T-helper 2 cell treated with Interferon-gamma antibody and Interleukin-4, amounts not matched to agents 100 ng/mL and 5 ng/mL, for 36 hours (primary cell): ENCODE data around the gene HOMER2. TPM values are rescaled to one million over a fixed set of nuclear protein-coding genes. Genes with fewer than 3 reads are reported as not detected.
"Not testable (repeated sequence)": the region's sequence is repeated elsewhere in the genome, so short reads cannot be mapped to it uniquely, and the experiment has no call there.

Experiments
- intact Hi-C: fragments of 100-400 bp; cut with micrococcal nuclease; formaldehyde crosslinking; loops from one replicate; pipeline ENCODE4 v1.15.1; 2023
- total RNA-seq: library from RNA; stranded (reverse); gene quantifications from 2 replicates; pipeline ENCODE4 v1.2.3, GENCODE V29; 2022

Gene HOMER2
- 38.1 and 42.1 TPM in 2 replicates for total RNA-seq

- intact Hi-C loops, result loop anchor here (1.0 to 5.0 kb wide), 2 partner anchors 34 to 140 kb away; partner anchors contain the start of gene RAMAC
Measured at GRCh38 chr15:82952158-82953081, at the start of gene HOMER2. TSS of gene HOMER2 (minus strand) at chr15:82952720. CDS start at chr15:82952535, 185 bp downstream.

- intact Hi-C loops, result not testable (repeated sequence)
Measured at GRCh38 chr15:83000672-83001031, 48.1 kb upstream of the HOMER2 start.

GRCh38 chr15:82999905-83000671, 47.6 kb upstream of the HOMER2 start:
- intact Hi-C loops, result no loop called here

DNA sequence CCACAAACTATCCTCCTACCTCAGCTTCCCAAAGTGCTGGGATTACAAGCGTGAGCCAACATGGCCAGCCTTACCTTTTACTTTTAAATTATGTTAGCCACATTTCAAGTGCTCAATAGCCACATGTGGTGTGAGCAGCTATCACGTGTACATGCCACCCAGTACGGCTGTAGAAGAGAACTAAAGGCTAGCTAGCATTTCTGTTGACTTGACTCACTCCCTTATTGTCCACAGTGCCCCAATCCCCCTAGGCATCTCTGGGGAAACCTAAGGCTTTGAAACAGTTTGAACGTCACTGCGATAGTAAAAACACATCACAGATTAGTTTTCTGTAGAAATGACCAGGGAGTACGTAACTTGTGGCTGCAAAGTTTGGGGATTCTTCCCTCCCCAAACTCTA, 46.9 kb upstream of the HOMER2 start:
- intact Hi-C loops, result no loop called here

GRCh38 chr15:82995938-82996337, 43.4 kb upstream of the HOMER2 start:
- intact Hi-C loops, result no loop called here

DNA sequence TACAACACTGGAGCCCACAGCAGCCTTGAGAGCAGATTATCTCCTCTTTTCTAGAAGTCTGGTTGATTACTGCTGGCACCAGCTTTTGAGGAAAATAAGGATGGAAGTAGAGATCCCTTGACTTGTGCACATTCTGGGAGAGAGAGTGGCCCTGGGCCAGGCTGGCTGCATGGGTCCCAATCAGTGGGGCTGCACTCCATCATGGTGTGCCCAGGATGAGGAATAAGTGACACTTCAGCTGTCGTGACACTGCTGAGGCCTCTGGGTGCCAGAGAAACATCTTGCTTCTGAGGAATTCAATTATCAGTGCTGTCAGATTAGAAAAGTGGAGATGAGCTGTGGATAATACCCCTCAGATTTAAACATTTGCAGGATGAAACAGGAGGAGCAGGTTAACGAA, 42.6 kb upstream of the HOMER2 start:
- intact Hi-C loops, result no loop called here

- intact Hi-C loops, result no loop called here
Measured at GRCh38 chr15:82993144-82993543, 40.6 kb upstream of the HOMER2 start.

- intact Hi-C loops, result no loop called here
Measured at GRCh38 chr15:82992436-82992998, 40.0 kb upstream of the HOMER2 start.

DNA sequence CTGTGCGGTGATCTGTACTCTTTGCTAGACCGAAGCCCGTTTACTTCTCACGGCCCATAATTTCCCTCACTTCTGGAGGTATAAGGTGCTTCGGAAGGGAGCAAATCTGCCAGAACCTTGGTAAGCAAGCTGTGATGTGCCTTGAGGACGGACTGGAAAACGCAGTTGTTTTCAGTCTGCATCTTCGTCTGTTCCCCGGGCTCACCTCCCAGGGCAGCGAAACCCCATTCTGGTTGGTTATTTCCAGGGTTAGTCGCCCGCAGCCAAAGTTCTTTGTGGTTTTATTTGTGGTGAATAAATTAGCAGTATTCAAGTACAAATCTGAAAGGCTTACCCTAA, 33.9 kb upstream of the HOMER2 start:
- intact Hi-C loops, result loop anchor here (1.0 to 10.0 kb wide), 7 partner anchors 20 to 942 kb away; partner anchors contain the start of genes C15orf40, HOMER2 and MEX3B

DNA sequence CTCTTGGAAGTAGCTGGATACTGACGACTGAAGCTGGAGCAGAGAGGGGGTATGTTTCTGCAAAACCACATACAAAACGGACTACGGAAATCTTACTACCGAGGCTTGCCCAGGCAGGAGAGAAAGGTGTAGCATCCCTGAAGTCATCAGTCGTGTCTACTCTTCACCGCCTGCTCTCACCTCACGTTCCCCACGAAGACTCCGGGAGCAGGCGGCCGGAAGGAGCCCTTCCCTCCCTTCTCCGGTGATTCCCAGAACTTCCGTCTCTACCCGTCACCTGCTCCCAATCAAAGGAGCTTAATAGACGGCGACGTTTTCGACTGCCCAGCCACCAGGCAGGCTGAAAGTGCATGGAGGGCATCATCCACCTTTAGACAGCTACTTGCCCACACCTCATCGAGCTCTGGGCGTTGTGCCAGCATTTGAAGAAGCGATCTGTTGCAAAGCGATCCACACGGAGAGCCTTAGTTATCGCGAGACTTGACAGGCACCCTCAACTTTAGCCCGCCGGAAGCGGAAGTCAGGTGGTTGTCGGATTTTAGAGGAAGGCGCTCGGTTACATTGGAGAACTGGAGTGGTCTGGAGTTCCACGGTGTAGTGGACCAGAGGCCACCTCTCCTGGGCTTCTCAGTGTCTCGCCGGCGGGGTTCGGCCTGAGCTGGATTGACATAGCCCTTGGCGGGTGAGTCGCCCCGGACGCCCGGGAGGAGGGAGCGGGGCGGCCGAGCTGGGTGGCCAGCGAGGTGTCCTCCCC, 33.3 kb upstream of the HOMER2 start, which contains the start of gene RAMAC:
RAMAC (plus strand) TSS at position 523 of the 754 bp plus-strand sequence. CDS start 2,809 bp downstream, outside the sequence.
- intact Hi-C loops, result loop anchor here (1.0 to 10.0 kb wide), 7 partner anchors 20 to 941 kb away; partner anchors contain the start of genes C15orf40, HOMER2 and MEX3B

DNA sequence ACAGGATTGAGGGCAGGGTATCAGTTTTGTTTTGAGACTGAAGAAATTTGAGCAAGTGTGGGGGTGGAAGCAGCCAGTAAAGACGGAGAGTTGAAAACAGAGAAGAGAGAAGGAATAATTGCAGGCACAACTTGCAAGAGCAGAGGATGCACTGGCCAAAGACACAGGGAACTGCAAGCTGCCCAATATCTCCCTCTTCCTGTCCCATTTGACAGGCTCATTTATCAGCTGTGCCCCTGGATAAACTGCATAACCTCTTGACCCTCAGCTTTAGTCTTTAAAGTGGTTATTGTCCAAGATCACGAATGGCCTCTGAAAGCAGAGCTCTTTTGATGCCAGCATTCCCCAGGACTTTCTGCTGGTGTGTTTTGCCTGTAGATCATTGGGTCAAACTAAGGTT, 28.5 kb upstream of the HOMER2 start:
- intact Hi-C loops, result loop anchor here (10.0 kb wide), 1 partner anchor 936 kb away; the partner anchor contains the start of gene MEX3B

DNA sequence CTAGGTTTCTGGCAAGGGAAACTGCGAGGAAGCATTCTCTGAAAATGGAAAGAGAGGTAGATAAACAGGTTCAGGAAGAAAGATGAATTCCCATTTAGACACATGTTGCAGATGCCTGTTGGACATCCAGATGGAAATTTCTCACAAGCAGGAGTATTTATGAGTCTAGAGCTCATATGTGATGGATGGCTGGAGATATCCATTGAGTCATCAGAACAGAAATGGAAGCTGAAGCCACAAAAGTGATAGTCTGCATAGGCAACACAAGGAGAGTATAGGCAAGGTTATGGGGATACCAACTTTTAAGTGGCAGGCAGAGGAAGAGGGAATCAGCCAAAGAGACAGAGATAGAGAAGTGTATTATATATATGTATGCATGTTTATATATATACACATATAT, 27.2 kb upstream of the HOMER2 start:
- intact Hi-C loops, result loop anchor here (10.0 kb wide), 1 partner anchor 935 kb away; the partner anchor contains the start of gene MEX3B

- intact Hi-C loops, result no loop called here
Measured at GRCh38 chr15:82978438-82978837, 25.9 kb upstream of the HOMER2 start.

DNA sequence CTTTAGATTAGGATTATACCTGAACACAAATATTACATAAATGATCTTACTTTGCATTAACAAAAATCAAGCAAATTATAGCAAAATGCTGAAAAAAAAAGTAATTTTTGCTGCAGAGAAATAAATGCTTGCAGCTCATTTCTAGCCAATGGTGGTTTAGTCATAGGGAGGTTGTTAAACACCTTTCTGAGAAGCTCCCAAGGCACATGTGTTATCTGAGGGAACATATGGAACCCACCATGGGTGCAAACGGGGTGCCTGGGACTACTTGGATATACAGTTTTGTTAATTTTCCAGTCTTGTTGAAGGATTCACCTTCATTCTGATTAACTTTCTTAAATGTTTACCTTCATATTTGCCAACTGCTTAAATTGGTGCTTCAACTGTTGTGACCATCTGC, 24.6 kb upstream of the HOMER2 start:
- intact Hi-C loops, result no loop called here

- intact Hi-C loops, result no loop called here
Measured at GRCh38 chr15:82972990-82973389, 20.5 kb upstream of the HOMER2 start.

DNA sequence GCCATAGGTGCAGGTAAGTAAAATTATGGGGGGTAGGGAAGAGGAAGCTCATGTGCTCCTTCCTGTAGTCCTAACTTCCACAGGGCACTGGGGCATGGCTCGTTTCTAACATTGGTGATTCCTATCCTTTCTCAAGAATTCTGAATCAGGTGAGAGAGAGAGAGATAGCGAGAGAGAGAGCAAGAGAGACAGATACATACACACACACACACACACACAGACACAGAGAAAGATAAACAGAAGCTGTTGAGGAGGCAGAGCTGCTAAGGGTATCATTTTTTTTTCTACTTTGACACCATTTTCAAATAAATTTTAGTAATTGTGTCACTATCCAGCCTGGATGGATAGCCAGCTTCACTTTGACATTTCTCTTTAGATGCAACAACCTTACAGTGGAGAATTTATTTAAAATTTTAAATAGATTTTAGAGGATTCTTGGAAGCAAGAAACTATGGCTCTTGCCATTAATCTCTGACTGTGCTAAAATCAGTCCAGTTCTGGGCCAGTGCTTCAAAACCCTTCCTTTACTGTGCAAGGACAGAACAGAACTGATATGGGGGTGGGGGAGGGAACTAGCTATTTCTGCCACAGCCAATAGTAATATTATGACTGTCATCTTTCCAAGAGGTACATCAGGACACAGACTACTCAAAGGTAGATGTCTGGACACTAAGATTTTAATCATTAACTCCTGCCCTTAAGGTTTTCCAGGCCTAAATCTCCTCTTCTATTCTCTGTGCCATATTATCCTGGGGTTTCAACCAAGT, 18.9 kb upstream of the HOMER2 start:
- intact Hi-C loops, result no loop called here

DNA sequence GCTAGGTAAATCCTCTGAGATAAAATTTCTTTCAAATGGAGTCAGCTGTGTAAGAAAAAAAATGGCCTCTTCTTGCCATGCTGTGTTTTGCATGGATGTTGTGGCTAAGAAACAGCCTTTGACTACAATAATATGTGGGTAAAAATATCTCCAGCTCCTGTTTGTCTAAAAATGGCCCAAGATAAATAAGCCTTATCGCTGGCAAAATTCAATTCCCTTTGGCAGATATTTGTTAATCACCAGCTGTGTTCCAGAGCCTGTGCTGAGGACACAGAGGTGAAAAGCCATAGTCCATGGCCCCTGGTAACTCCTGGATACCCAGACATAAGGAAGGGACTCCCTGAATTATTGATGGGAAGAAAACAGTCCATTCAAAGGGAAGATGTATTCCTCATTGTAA, 18.2 kb upstream of the HOMER2 start:
- intact Hi-C loops, result no loop called here

DNA sequence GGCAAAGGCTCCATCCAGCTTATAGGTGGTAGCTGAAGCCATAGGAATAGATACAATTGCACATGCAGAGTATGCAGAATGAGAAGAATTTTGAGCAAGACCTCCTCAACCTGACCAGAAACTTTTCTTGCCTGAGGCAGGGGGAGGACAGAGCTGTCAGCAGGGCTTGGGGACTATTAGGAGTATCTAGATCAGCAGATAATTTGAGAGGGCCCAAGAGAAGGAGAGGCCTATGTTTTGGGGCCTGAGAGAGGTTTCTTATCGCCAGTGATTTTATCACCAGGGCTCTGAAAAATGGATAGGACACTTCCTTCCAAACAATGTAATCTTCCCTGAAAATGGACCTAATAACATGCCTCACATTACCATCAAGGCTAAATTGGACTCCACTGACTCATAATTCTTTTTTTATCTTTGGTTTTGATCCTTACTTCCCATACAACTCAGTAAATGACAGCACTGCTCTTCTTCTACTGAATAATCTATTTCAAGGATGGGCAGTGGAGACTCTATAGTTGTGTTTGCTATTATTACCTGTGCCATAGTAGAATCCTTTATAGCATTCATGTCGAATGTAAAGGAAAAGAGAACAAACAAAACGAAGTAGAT, 17.7 kb upstream of the HOMER2 start:
- intact Hi-C loops, result no loop called here

- intact Hi-C loops, result no loop called here
Measured at GRCh38 chr15:82969353-82969752, 16.8 kb upstream of the HOMER2 start.

DNA sequence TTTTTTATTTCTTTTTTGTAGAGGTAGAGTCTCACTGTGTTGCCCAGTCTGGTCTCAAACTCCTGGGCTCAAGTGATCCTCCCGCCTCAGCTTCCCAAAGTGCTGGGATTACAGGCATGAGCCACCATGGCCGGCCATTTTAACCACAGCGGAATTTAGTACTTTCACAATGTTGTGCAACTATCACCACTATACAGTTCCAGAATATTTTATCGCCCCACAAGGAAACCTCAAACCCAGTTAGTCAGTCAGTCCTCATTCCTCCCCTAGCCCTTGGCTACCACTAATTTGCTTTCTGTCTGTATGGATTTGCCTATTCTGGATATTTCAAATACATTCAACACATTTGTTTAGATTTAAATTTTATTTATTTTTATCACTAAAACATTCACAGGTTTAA, 15.5 kb upstream of the HOMER2 start:
- intact Hi-C loops, result no loop called here
